AG20443 (cell line): ENCODE data around the gene CDCA4.
A peak's percentile ranks its signal among the peaks of the same experiment; 100 is the strongest.

Experiments
- DNase-seq: peaks from one replicate; pipeline ENCODE4 v3.0.0; 2012; ENCODE audit warnings: low spot score, mixed read lengths

CDCA4 gene

DNA sequence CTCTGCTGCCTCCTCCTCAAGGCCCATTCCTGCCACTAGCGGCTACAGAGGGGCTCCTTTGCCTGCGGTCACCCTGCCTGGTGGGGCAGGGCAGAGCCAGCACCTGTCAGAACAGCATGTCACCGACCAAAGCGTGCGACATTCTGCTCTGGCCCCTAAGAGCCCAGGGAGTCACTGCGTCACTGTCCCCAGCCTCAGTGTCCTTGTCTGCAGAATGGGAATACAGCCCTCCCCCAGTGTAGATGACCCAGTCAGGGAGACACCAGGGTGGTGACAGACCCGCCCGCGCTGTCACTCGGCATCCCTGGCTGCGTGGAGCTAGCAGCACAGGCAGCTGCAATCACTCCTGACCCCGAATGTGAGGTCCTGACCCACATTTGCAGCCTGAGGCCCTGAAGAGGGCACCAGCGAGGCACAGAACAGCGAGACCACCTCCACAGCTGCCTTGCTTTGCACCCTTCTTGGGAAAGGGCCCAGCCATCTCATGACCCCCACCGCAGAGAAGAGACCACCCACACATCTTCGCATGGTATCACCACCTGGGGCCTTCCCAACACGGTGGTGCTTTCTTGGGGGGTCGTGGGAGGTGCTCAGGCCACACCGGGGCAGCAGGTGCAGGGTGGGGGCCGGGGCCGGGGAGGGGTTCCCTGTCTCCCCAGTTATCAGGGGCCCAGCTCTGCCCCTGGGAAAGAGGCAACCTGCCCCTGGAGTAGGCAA, 45.2 kb downstream of the CDCA4 start:
- DNase-seq = no peak

DNA sequence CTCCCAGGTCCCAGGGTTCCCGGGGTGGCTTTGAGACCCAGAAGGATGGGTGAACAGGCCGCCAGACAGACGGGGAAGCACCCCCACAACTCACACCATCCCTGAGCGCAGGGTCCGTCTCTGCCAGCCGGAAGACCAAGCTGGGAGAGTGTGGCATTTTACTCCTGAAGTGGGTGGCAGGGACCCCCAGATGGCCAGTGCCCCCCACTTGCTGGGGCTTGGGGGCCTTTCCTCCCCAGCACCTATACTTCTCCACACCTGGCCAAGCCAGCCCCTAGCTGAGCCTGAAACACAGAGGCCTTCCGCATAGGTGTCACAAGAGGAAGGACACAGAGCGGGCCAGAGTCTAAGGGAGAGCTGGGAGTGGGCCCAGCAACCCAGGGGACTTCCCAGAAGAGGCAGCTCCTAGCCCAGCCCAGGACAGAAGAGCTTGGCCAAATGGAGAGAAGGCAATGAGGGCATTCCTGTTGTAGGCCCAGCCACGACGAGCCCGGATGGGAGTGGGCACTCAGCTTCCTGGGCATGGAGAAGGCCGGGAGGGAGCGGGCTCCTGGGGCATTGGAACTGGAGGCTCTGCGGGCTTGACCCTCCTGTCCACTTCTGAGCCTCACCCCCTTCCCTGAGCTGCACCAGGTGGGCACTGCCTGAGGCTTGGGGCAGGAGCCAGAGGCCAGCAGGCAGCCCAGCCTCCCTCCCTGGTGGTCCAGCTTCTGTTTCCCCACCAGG, 46.1 kb downstream of the CDCA4 start:
- no peak for DNase-seq

DNA sequence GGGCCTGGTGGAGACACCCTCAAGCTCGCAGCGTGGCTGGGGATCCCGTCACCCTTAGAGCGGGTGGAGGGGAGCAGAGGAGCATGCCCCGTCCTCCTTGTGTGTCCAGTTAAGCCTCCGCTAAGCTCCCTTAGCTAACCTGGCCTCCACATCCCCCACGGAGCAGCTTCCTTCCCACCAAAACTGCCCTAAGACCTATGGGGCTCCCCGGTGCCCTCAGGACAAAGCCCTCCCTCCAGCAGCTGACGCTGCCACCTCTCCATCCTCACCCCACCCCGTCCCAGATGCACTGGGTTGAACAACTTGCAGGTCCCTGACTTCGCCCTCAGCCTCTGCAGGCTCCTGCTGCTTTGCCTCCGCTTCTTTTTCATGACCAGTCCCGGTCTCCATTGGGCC, 46.7 kb downstream of the CDCA4 start:
- DNase-seq = no peak

DNA sequence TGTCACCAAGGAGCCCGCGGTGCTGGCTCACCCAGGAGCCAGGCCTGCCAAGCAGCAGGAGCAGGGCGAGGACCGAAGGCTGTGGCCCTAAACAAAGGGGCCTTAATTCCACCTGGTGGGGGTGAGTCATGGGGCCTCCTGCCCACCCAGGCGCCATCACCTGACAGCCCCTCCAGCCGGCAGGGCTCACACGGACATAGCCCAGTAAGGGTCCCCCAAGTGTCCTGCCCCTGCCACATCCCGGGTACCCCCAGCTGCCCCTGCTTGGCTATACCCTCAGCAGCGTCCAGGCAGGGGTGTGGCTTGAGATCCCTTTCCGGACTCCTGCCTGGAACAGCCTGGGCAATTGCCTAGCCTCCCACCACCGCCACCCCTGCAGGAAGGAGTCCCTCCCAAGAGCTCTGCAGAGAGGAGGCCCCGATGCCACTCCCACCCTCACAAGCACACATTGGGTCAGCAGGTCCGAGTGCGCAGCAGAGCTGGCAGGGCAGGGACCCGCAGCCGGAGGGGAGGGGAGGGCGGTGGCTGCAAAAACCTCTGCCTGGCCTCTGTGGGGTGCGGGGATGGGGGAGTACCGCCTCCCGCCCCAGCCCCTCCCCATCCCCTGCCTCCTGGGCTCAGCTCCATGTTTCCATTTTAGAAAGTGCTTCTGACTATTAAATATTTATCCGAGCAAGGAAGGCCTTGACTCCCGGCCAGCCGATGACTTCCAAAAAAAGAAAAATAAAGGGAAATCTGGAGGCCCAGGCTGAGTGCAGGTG, 47.3 kb downstream of the CDCA4 start:
- peak; percentile 64 for DNase-seq

DNA sequence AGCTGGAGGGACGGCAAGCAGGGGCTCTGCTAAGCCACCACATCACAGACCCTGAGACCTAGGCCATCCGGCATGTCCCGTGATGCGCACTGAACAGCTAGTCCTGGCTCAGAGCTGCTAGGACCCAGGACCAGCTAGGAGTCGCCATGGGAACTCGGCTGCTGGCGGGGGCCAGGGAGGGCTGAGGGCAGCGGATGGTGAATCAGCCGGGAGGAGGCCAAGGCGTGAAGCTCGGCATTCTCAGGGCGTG, 47.8 kb downstream of the CDCA4 start:
- peak; percentile 92 for DNase-seq

DNA sequence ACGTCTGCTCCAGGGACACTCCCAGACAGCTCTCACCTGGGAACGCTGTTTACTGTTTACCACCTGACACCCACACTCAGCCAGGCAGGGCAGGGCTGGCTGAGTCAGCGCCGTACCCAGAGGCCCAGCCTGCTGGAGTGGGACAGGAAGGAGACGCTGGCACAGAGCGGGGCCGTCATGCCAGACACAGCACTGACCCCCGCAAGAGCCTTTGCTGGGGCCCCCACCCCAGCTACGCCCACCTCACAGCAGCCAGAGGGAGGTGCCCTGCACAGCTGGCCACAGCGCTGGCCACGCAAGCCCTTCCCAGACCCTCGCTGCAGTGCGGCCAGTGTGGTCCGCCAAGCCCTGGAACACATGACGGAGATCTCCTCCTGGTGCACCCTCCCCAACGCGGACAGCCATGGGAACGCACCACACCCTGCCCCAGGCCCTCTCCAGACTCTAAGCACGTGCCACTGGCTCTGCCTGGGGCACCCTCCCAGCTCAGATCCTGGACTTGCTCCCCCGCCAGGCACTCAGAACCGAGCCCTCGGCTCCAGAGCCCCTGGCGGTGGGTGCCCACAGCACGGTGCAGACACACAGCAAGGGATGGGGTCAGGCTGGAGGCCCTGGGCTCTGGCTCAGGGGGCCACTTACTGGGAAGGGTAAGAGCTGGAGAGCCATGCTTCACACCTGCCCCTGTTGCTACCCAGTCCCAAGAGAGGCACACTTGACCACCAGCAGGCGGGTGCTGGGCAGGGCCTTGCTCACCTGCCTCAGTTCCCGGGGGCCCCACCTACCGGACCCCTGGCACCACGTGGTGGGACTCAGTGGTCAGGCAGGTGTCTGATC, 48.4 kb downstream of the CDCA4 start:
- peak; percentile 74 for DNase-seq

DNA sequence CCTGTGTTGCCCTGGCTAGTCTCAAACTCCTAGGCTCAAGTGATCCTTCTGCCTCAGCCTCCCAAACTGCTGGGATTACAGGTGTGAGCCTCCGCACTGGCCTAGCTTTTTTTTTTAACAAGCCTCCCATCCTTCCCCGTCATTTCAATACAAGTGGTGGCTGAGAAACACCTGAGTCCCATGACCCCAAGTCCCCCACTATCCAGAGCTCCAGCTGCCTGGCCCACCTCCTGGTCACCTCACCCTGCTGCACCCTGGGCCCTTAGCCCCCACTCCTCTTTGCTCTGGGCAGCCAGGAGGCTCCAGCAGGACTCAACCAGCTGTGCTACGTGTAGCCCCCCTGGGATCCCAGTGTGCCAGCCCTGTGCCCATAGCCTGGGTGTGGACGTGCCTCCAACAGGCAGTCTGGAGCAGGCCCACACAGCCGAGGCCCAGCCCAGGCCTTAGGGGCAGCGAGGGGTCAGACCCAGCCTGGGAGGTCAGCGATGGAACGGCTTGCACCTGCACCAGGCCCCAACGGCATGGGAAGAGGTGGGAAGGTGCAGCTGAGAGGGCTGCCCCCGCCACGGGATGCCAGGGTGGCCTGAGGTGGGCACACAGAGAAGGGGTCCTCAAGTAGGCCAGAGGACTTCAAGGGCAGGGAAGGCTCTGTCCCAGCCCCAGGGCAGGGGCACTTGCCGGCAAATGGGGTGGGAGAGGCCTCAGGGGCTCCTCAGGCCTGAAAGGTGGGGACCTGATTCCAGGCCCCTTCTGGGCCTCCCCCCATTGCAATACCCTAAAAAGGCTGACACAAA, 49.2 kb downstream of the CDCA4 start:
- no peak for DNase-seq

DNA sequence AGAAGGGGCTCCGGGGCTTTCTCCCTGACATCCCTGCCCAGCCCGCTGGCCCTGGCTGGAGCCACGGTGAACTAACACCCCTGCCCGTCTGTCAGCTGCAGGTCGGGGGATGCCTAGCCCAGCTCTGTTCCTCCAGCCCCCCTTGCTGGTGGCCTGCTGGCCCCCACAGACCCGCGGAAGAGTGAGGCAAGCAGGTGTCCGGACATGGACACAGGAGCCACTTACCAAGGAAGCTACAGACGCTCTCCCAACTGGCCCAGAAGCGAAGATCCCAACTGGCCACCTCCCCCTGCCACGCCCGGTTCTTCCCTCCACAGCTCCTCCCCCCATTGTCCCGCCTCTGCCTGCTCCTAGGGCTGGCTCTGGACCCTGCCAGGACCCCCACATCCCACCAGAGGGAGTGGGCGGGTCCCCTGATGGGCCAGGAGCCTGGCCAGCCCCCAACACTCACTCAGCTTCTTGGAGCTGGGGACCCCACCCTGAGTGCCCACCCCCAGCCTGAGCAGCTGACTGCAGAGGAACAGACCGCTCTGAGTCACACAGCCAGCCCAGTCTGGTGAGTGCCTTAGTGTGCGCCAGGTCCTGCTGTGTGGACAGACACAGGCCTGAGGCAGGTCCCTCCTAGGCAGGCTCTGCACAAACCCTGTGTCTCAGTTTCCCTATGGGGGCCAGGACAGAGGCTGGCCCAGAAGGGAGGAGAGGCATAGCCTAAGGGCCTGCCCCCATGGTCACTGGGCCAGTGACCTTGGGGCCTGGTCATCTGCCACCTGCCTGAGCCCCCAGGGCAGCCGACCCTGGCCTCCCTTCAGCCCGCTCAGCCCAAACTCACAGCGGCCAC, 50.4 kb downstream of the CDCA4 start:
- peak; percentile 89 for DNase-seq

DNA sequence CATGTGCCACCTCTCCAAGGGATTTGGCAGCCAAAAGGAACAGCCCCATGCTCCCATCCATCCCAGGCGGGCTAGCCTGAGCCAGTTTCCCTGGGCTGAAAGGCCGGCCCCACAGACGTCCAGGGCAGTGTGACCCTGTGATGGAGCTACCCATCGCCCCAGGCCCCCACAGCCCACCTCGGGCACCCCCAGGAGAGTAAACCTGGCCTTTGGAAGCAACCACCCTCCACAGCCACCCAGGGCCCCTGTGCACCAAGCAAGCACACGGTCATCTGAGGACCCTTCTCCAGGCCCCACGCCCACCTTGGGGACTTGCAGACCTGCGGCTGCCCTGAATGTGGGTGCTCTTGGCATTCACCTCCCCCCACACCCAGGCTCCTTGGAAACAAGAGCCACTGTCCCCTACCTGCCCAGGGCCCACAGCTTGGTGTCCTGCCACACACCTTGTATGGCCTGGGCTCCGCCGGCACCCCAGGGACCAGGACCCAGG, 51.1 kb downstream of the CDCA4 start:
- no peak for DNase-seq

DNA sequence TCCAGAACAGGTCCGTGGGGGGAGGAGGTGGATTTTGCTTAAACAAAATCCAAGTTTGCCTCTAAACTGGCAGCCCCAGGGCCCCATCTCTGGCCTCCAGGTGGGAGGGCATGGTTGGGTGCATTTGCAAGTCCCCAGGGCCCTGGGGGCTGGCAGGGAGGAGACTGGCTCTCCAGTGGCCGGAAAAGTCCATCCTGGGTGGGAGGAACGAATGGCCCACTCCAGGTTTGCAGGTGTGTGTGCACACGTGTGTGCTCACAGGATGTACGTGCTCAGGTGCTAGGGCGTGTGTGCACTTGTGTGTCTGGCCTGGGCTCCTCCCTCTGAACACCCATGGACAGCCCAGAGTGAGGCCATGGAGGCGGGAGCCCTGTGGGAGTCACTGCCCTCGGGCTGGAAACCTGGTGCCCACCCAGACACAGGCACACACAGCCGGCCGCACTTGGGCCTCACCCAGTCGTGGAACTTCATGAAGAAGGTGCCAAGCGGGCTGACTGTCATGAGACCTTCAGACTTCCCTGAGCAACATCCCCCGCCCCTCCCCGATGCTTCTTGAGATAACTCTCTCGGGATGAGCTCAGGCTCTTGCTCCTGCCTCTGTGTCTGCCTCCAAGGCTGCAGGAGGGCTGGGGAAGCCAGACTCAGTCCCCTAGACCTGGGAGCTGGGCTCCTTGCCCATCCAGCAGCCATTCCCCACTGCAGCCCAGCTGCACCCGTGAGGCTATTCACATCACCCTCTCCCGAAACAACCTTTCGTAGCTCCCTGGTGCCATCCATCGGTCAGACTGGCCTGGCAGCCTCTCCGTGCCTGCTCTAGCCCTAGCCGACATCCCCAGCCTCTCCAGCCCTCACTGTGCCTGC, 52.1 kb downstream of the CDCA4 start:
- no peak for DNase-seq

DNA sequence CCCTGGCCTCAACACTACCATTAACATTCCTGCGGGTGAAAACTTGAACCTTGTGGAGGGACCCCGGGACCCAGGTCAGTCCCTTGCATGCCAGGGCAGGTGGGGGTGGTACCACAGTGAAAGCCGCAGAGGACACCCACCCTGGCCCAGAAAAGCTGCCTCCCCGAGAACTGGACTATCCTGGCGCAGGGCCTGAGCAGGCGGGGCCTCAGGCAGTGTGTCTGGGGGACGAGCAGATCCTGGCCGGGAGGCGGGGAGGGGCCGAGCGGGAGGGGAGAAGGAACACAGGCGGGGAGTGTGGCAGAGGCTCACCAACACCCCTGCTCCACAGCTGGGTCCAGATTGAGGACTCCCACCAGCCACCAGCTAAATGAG, 52.7 kb downstream of the CDCA4 start:
- peak; percentile 77 for DNase-seq

DNA sequence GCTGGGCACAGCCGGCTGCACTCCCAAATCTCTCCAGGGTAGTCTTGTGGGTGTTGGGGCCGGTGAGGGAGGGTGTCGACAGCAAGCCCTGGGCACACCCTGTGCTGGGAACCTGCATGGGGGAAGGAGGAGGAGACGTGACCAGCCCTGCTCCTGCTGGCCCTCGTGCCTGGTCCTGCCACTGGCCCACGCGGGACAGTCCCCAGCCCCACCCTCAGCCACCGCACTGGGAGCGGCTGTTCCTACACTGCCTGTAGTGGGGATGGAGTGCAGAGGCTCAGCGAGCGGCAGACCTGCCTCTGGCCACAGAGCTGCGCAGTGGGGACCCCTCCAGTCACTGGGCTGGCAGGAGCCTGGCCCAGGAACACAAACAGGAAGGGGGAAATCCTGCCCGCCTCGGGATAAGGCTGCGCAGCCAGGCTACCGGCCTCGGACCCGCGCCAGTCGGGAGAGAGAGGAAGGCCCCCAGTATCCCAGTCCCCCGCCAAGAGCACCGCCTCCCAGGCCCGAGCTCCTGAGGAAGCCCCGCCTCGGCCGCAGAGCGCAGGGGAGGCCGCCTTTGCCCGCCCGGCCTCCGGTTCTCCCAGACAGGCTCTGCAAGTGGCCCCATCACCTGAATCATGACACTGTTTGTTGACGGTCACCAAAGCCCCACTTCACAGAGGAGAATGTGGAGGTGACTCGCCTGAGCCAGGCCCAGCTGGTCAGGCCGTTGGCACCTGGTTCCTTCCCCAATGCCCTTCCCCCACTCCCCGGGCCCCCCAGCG, 53.3 kb downstream of the CDCA4 start:
- peak; percentile 60 for DNase-seq

DNA sequence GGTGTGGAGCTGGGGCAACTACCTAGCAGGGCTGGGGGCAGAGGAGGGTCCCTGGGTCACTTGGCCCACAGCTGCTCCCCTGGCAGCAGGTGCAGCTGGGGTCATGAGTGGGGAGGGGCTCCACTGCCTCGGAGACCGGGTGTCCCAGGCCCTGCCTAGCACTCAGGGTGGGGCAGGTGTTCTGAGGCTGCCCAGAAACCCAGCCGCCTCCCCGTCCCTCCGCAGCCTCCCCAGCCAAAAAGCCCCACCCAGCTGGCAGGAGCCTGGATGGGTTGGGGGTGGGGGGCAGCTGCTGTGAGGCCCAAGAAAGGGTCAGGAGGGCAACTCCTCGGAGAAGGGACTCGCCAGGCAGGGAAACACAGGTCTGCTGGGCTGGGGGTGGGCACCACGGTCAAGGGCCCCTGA, 53.9 kb downstream of the CDCA4 start:
- no peak for DNase-seq

DNA sequence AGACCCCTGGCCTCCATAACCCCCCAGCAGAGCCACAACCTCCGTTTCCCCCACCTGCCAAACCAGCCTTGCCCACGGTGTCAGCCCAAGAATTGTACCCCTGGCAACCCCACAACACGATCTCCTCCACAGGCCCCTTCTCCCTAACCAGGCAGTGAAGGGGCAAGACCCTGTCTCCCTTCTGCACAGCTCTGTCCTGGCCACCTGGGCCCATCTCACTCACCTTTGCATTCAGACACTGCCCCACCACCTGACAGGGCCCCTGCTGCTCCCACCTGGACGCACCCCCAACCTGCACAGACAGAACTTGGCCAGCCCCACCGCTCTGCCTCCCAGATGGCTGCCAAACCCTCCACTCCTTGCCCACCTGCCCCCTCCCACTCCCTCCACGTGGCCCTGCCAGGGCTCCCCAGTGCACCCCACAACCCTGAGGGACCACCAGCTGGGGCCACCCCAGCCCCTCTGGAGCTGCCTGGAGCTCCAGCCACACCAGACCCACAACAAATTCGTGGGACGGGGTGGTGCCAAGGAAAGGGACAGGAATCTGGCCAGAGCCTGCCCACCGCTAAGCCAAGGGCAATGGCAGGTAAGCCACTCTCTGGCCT, 54.5 kb downstream of the CDCA4 start:
- no peak for DNase-seq

DNA sequence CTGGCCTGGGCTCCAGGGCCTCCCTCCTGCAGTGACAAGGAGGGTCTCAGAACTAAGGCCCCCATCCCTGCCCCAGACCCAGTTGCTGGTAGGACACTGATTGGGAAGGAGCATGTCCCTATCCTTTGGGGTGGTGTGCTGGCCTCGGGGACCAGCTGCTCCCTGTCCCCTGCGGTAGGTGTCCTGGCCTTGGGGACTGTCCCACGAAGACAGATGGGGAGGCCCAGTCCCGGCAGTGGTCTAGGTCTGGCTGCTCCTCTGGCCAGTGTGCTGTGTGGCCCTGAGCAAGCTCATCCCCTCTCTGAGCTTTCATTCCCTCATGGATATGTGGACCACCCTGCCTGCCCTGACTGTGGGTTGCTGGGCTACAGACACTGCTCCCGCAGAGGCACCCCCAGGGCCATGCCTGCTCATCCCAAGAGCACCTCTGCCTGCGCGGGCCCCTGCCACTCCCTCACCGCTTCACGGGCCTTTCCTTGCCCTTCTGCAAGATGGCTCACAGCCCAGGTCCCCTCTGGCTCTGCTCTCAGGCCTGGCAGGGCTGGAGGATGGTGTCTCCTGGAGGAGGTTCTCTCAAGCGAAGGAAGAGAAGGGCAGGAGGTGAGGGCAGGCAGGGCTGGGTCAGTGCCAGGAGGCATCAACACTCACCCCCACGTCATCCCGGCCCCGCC, 55.2 kb downstream of the CDCA4 start:
- no peak for DNase-seq

DNA sequence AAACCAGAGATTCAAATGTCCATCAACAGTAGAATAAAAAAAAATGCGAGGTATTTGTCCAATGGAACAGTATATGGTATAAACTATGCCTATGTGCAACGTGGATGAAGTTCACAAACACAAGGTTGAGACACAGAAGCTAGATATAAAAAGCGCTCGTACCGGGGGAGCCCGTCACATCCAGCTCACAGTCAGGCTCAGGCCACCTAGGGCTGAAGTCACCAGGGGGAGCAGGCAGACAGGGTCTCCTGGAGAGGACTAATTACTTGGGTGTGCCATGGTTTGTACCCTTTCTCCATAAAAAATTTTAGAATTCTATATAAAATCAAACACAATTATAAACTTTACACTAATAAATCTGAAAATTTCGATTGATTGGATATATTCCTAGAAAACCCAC, 56.3 kb downstream of the CDCA4 start:
- DNase-seq = no peak
